Coronary artery (tissue), 2 donors: ENCODE measurements around the gene VPS26A.

Experiments
- DNase-seq: peaks from one replicate; pipeline ENCODE4 v3.0.0-alpha.2; 2017; ENCODE audit warnings: low spot score
- H3K27ac ChIP-seq, 2 donors: fragments of 200-600 bp; sonication (generic); one replicate each; pipeline ENCODE4 v1.5.1; 2016 to 2019
- H3K4me3 ChIP-seq: fragments of 200-600 bp; sonication (generic); 2 replicates; pipeline ENCODE4 v1.5.1; 2016; ENCODE audit warnings: mild to moderate bottlenecking, moderate library complexity
- CTCF ChIP-seq: fragments of 200-600 bp; sonication (generic); IDR thresholded peaks from one replicate; pipeline ENCODE4 v1.5.1; 2019; ENCODE audit warnings: antibody characterized with exemption

The VPS26A gene

GRCh38 chr10:69102440-69102839 lies 21.5 kb upstream of the VPS26A start:
- TF ChIP-seq CTCF: no peak
- H3K4me3 ChIP-seq: no peak overlapping the region
- peak; percentile 11 for DNase-seq
- no peak overlapping the region for H3K27ac ChIP-seq

GRCh38 chr10:69103784-69104183 lies 20.2 kb upstream of the VPS26A start:
- DNase-seq: no peak
- no peak overlapping the region for H3K27ac ChIP-seq

GRCh38 chr10:69104994-69105790 lies 18.8 kb upstream of the VPS26A start:
- Histone ChIP-seq H3K4me3 (no peak overlapping the region), H3K27ac (no peak overlapping the region)
- no peak for DNase-seq
- TF ChIP-seq CTCF: no peak

More at GRCh38 chr10:69103784-69104183, 20.2 kb upstream of the VPS26A start:
- no peak overlapping the region for H3K4me3 ChIP-seq
- no peak for TF ChIP-seq CTCF

GRCh38 chr10:69107176-69107490 lies 16.8 kb upstream of the VPS26A start:
- no peak for TF ChIP-seq CTCF
- Histone ChIP-seq H3K27ac (no peak overlapping the region), H3K4me3 (no peak overlapping the region)
- no peak for DNase-seq

GRCh38 chr10:69107699-69108098 lies 16.3 kb upstream of the VPS26A start:
- no peak for DNase-seq
- no peak for TF ChIP-seq CTCF
- H3K27ac ChIP-seq: no peak overlapping the region

GRCh38 chr10:69119896-69120295 lies 4.1 kb upstream of the VPS26A start:
- H3K27ac ChIP-seq: no peak overlapping the region
- no peak for DNase-seq
- no peak overlapping the region for H3K4me3 ChIP-seq
- TF ChIP-seq CTCF: no peak

More at GRCh38 chr10:69107699-69108098, 16.3 kb upstream of the VPS26A start:
- H3K4me3 ChIP-seq: no peak overlapping the region

- DNase-seq: no peak
- Histone ChIP-seq H3K4me3 (peak overlapping the region; percentile 100), H3K27ac (peak overlapping the region; percentile 98 to 100)
- no peak for TF ChIP-seq CTCF
These were observed 652 bp upstream of the VPS26A start for GRCh38 chr10:69123306-69123746.
